Measurements from ENCODE around the gene PTPRN2.
"Not testable (repeated sequence)": the region's sequence is repeated elsewhere in the genome, so short reads cannot be mapped to it uniquely, and the experiment has no call there.

The PTPRN2 gene

DNA sequence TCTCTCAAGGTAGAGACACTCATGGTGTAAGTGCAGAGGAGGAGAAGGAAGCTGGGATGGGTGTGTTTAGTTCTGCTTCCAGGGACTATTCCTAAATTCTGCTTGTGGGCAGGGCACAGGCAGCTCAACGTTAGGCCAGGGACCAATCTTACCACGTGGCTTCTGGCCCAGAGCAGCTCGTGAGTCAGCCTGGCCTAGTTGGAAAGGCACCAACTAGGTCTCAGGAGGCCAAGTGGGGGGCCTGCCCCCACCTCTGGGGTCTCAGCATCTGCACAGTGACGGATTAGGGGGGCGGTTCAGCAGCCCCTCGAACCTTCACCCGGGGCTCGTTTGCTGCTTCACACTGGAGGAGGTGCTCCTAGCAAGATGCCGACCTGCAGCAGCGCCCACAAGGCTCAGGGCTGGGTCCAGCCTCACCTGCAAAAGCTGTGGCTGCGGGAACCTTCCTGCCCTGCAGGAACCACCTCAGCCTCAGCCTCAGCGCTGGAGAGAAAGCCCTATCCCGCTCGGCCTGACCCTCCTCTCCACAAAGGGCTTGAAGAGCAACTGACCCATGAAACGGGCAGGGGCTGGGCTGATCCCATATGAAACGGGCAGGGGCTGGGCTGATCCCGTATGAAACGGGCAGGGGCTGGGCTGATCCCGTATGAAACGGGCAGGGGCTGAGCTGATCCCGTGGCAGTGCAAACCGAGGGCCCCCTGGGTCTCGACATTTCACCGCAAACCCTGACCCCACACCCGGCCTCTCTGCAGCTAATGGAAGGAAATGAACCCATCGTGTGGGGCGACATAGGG is 803.4 kb downstream of the PTPRN2 start:
- no peak overlapping the region for H3K4me3 ChIP-seq (ENCODE audit: low read depth, low read length)

DNA sequence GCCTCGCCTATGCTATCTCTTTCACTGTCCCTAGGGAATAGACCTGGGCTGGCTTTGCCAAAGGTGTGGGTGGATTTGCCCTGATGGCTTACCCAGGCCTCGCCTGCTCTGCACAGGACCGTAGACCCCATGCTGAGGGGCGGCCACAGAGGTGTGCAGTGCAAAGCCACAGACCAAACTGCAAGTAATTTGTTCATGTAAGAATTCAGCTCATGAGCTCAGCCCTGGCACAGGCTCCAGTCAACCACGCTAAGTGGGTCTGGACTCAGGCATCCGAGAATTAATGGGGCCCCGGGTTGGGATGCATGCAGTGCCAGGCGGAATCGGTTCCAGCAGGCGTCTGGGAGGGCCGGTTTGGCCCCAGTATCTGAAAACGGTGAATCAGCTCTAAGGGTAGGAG is 805.6 kb downstream of the PTPRN2 start:
- H3K4me3 ChIP-seq (ENCODE audit: low read depth, low read length) = no peak overlapping the region

DNA sequence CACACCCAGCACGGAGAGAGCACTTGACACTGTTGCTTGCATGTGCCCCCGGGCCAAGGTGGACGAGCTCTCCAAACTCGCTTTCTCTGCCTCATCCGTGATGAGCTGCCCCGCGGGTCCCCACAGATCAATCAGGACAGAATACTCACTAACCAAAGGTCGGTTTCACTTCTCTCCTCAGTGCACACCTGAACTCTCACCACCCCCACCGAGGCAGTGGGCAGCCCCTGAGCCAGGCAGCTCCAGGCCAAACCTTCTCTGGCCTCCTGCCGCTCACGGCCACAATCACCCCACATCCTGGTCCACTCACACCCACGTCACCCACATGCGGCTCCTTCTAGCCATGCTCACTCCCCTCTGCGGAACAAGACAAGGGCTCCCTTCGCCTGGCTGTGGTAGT is 806.9 kb downstream of the PTPRN2 start:
- H3K4me3 ChIP-seq (ENCODE audit: low read depth, low read length) = no peak overlapping the region

DNA sequence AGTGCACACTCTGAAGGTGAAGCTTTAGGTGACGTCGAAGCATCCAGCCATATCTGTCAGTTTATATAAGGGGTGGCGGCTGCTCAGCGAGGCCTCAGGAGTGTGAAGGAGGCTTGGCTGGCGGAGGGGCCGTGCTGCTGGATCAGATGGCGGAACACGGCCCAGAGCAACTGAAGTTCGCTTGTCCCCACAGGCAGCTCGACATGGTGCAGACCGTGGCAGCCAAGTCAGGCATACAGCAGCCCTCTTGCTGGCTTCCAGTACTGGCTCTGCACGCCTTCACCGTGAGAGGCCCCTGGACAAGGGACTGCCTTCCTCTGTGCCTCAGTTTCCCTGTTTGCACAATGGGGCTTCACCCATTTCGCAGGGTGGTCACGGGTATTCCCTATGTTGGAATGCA is 807.3 kb downstream of the PTPRN2 start:
- H3K4me3 ChIP-seq (ENCODE audit: low read depth, low read length) = no peak overlapping the region

DNA sequence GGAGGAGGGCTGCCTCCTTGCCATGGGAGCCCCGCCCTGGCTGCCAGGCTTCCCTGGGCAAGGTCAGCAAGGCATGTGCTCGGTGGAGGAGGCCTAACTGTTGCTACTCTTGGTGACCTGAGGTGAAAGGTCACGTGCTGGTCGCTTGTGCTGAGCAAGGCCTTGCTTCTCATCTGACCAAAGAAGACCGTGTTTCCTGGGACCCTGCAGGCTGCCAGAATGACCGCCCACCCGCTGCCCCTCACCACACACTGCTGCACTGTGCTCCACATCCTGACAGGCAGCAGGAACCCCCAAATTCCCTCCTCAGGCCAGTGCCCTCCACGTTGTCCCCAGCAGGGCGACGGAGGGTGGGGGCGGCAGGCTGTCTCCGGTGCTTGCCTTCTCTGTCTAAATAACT is 808.4 kb downstream of the PTPRN2 start:
- H3K4me3 ChIP-seq (ENCODE audit: low read depth, low read length) = no peak overlapping the region

DNA sequence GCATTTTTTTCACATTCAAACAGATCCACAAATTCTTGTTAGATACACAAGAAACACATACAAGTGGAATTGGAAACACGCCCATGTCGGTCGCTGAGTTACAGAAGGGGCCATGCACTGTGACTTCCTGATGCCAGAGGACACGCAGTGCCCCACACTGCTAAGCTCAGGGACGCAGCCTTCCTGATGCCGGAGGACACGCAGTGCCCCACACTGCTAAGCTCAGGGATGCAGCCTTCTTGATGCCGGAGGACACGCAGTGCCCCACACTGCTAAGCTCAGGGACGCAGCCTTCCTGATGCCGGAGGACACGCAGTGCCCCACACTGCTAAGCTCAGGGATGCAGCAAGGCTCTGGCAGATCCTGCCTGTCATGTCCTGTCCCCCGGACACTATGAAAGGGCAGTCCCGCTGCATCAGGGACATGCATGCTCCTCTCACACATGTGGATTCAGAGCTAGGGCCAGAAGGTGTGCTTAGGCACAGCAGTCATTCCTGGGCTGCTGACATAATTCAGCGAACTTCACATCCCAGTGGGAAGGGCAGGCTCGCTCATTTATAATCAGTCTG is 810.3 kb downstream of the PTPRN2 start:
- H3K4me3 ChIP-seq (ENCODE audit: low read depth, low read length) = not testable (repeated sequence)

DNA sequence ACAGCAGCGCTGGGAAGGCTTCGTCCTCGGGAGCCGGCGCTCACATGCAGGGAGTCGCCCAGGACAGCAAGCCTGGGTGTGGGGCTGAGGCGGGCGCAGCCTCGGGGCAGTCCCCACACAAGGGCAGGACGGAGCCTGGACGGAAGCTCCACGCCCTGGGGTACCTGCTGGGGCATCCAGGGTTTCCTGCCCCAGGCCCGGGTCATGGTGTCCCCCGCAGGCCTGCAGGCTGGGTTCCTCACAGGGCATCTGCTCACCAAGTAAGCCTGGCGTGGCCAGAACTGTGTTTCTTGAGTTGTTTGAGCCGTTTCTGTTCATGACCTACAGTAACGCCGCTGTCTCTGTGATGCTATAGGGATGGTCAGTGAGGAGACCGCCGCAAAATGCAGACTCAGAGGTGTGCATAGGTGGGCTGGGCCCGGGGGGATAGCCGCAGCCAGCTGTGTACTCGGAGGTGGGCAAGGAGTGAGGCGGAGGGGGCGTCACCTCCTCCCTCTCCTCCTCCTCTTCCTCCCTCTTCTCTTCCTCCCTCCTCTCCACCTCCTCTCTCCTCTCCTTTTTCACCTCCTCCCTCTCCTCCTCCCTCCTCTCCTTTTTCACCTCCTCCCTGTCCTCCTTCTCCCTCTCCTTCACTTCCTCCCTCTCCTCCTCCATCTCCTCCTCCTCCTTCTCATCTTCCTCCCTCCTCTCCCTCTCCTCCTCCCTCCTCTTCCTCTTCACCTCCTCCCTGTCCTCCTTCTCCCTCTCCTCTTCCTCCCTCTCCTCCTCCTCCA is 811.9 kb downstream of the PTPRN2 start:
- H3K4me3 ChIP-seq (ENCODE audit: low read depth, low read length) = no peak overlapping the region

DNA sequence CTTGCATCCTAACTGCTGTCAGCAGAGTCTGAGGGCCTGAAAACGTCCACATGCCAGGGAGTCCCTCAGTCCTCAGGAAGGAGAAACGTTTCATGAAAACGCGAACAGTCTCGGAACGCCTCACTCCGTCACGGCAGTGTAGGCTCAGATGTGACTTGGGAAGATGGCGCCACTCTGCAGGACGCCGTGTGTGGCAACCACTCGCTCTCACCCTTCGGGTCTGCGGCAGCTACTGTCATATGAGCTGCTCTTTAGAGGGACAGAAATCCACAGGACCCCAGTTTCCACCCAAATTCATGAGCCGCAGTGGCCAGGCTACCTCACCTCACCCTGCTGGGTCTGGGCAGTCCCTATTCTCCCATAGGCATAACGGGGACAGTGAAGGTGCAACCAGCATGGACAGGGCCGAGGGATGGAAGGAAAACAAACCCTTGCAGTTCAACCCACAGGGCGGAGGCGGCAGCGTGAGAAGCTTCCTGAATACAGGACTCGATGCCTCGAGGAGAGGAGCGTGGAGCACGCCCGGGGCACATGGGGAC is 812.5 kb downstream of the PTPRN2 start:
- no peak overlapping the region for H3K4me3 ChIP-seq (ENCODE audit: low read depth, low read length)

DNA sequence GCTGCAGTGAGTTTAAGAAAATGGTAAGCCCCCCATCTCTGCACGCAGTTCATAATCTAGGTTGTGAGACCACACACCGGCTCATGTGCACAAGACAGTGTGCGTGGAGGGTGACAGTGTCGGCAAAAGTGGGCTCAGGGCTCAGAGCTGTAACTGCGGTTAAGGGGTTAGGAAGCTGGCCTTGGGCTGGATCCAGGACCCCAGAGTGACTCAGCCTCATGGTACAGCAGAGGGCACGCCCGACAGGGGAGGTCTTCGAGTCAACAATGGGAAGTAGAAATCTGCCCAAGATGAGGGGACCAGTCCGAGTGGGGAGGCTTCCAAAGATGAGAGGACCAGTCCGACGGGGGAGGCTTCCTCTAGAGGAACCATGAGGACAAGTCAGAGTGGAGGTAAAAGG is 813.1 kb downstream of the PTPRN2 start:
- H3K4me3 ChIP-seq (ENCODE audit: low read depth, low read length) = no peak overlapping the region

DNA sequence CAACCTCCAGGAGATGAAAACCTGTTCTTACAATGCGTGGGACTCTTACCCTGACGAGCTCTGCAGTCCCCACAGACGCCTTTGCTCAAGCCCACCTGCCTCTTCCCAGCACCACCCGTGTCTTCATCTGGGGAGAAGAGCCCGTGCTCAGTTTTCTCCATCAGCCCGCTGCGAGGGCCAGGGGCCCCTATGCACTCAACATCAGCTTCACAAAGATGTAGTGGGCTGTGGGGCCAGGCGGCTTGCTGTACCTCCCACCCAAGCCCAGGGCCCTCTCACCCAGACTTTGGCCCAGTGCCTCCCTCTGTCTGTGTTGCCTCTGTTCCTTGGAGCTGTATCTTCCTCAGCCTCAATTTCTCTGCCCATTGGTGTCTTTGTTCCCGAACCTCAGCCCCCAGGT is 814.3 kb downstream of the PTPRN2 start:
- H3K4me3 ChIP-seq (ENCODE audit: low read depth, low read length) = no peak overlapping the region

DNA sequence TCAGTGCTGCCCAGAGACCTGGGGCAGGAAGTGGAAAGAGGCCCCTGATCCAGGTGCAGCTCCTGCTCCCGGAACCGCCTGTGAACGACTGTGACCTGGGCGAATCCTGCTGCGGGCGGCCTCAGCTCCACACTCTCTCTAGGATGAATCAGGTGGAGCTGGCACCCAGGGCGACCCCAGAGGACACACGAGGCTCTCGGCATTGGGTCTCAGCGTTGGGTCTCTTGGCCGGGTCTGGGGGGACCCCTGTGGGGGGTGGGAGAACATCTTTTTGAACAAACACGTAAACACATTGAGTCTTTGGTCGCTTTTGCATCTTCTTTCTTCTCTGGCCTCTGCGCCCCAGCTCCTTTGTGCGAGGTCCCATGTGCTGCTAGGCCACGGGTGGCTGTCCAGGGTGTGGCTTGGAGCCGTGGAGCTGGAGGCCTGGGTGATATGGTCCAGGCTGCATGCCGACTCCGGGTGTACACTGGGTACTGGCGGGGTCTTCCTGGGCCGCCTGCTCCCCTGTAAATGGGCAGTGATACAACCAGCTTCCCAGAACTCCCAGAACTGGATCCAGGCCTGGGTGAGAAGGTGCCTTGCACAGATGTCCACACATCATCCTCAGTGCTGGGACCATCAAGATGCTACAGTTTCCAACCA is 815.0 kb downstream of the PTPRN2 start:
- H3K4me3 ChIP-seq (ENCODE audit: low read depth, low read length) = no peak overlapping the region

DNA sequence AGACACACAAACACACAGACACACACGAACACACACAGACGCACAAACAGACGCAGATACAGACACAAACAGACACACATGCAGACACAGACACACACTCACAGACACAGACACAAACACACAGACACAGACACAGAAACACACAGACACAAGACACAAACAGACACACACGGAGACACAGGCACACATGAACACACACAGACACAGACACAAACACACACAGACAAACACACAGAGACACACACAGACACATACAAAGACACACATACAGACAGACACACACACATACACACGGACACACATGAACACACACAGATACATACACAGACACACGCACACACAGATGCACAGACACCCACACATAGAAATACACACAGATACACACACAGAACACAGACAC is 815.9 kb downstream of the PTPRN2 start:
- H3K4me3 ChIP-seq (ENCODE audit: low read depth, low read length) = no peak overlapping the region

DNA sequence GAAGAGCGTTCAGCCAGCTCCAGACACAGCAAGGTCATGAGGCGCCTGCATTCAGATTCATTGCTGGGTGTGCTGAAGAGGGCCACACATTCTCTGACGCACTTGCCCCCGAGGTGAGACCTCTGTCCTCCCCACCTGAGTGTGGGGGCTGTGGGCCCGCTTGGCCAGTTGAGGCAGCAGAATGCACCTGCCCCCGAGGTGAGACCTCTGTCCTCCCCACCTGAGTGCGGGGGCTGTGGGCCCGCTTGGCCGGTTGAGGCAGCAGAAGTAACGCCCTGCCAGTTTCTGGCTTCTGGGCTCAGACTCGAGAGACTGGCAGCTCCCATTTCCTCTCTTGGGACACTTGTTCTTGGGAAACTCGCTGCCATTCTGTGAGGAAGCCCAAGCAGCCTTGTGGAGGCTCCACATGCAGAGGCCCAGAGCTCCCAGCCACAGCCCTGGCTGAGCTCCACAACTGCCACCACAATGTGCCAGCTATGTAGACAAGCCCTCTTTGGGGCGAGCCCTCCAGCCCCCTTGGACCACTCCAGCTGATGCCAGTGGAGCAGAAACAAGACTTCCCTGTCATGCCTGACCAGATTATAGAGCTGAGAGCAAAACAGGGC is 816.8 kb downstream of the PTPRN2 start:
- H3K4me3 ChIP-seq (ENCODE audit: low read depth, low read length) = no peak overlapping the region

DNA sequence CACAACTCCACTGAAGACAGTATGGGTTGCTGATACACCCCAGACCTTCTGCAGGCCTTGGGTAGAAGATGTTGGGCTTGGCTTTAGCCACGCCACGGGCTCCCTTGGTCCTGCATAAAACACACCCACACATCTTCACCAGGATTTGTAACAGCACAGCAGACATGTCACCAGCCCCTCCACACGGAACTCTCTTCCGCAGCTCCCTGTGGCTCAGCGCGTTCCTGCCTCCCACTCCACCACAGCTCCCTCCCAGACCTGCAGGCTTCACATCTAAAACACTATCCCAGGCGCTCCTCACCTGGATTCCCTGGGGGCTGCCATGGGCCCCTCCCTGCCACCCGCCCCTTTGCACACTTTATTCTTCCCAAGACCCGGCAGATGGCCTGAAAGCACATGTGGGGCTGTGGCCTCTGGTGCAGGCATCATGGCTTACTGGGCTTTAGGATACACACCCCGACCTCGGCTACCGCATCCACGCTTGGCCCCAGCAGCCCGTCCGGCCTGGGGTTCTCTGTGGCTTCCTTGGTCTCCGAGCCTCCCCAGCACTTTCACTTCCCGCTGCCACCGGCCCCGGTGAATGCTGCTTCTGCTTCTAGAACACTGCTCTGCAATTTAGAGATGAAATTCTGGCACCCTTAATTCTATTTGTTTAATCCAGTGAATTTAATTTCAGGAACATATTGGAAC is 818.0 kb downstream of the PTPRN2 start:
- H3K4me3 ChIP-seq (ENCODE audit: low read depth, low read length) = no peak overlapping the region

DNA sequence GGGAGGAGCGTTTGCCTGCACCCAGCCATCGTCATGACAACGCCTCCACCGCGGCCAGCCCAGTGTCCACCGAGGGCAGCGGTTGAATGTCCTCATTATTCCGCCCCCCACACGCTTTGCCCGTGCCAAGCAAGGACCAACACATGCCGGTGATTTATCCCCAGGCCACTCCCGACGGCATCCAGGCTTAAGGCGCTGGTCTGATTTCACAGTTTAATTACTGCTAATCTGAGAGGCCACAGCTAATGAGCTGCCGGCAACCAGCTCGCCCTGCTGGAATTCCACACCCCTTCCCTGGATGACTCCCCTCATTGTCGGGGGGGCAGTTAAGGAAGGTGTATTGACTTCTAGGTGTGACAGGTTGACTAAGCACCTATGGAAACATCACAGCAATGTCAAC is 818.5 kb downstream of the PTPRN2 start:
- no peak overlapping the region for H3K4me3 ChIP-seq (ENCODE audit: low read depth, low read length)

DNA sequence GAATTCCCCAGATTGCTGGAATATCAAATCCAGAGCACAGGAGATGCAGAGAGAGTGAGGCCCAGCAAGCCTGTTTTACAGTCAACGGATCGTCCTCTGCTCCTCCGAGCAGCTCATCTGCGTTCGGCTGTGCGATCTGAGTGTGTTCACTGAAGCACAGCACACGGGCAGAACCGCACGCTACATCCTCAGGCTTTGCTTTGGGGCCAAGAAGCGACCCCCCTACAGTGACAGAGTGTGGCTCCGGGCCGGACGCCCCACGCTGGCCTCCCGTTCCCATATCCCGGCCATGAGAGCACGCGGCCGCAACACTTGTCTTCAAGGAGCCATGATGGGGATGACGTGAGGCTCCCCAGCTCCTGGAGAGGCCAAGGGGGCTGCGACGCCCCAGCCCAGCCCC is 819.4 kb downstream of the PTPRN2 start:
- H3K4me3 ChIP-seq (ENCODE audit: low read depth, low read length) = no peak overlapping the region

DNA sequence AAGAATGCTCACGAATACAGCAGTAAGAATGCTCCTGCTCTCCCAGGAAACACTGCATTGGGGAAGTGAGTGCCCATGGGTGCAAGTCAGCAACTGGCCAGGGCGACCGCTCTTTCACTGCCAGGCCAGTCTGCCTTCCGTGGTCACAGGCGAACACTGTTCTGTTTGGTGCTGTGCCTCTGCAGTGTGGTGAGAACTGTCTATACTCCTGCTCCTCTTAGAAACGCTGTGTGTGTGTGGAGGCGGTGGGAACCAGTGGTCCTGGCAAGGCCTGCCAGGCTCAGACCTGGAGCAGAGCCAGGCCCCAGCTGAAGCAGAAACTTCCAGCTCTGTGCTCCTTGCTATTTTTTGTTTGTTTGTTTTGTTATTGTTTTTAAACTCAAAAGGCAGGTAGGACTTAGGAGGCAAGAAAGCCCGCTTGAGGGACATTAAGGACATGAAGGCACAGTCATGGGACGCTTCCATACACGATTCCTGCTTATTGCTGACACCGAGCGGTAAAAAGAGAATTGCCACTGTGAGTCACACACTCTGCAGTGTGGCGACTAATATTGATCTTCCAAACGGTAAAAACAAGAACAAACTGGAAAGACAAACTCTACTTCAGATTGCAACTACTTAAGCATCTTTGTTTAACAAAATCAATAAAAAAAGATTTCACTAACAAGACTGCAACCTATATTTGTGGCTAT is 820.0 kb downstream of the PTPRN2 start:
- H3K4me3 ChIP-seq (ENCODE audit: low read depth, low read length) = no peak overlapping the region

DNA sequence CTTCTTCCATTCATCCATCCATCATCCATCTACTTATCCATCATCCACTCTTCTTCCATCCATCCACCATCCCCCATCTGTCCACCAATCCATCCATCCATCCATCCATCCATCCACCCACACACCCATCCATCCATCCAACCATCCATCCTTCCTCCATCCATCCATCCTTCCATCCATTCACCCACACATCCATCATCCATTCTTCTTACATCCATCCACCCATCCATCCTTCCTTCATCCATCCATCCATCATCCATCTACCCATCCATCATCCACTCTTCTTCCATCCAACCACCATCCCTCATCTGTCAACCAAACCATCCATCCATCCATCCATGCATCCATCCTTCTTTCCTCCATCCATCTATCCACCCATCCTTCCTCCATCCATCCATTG is 821.5 kb downstream of the PTPRN2 start:
- no peak overlapping the region for H3K4me3 ChIP-seq (ENCODE audit: low read depth, low read length)

DNA sequence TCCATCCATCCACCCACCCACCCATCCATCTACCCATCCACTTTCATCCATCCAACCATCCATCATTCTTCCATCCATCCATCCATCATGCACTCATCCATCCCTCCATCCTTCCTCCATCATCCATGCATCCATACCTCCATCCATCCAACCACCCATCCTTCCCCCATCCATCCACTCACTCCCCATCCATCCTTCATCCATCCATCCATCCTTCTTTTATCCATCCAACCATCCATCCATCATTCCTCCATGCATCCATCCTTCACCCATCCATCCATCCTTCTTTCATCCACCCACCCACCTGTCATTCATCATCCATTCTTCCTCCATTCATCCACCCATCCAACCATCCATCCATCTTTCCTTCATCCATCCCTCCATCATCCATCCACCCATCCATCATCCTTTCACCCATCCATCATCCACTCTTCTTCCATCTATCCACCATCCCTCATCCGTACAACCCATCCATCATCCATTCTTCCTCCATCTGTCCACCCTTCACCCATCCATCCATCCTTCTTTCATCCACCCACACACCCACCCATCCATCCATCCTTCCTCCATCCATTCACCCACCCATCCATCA is 822.6 kb downstream of the PTPRN2 start:
- H3K4me3 ChIP-seq (ENCODE audit: low read depth, low read length) = no peak overlapping the region

All from iPS-11a (cell line).